Mucosa of rectum (tissue), 2 donors: ENCODE results near the gene RGS13.

Experiments used
- H3K27ac ChIP-seq, 2 donors: one replicate each; pipeline ENCODE4 v1.7.0; 2013; ENCODE audit warnings: inconsistent platforms in 2 of 2, low read depth in 2 of 2, low read length in 2 of 2
- H3K27me3 ChIP-seq, 2 donors: one replicate each; pipeline ENCODE4 v1.7.0; 2013; ENCODE audit warnings: low read length in 2 of 2; ENCODE audit not compliant: control insufficient read depth in 2 of 2, insufficient read depth in 2 of 2
- H3K36me3 ChIP-seq, 2 donors: one replicate each; pipeline ENCODE4 v1.7.0; 2013; ENCODE audit warnings: low read length in 2 of 2; ENCODE audit not compliant: control insufficient read depth in 2 of 2, insufficient read depth in 2 of 2
- H3K4me1 ChIP-seq, 2 donors: one replicate each; pipeline ENCODE4 v1.7.0; 2013; ENCODE audit warnings: low read length in 2 of 2, mild to moderate bottlenecking in 1 of 2; ENCODE audit not compliant: control insufficient read depth in 2 of 2, insufficient read depth in 2 of 2
- H3K4me3 ChIP-seq, 2 donors: one replicate each; pipeline ENCODE4 v1.7.0; 2013; ENCODE audit warnings: low read length in 2 of 2
- H3K9ac ChIP-seq, 2 donors: one replicate each; pipeline ENCODE4 v1.7.0; 2013; ENCODE audit warnings: low read length in 2 of 2, low read depth in 1 of 2, mild to moderate bottlenecking in 1 of 2
- H3K9me3 ChIP-seq, 2 donors: one replicate each; pipeline ENCODE4 v1.7.0; 2013; ENCODE audit warnings: low read length in 2 of 2; ENCODE audit not compliant: control insufficient read depth in 2 of 2
- donor health status: healthy.
- donor health status: Normal muscosa, but diverticular disease.

RGS13 gene

DNA sequence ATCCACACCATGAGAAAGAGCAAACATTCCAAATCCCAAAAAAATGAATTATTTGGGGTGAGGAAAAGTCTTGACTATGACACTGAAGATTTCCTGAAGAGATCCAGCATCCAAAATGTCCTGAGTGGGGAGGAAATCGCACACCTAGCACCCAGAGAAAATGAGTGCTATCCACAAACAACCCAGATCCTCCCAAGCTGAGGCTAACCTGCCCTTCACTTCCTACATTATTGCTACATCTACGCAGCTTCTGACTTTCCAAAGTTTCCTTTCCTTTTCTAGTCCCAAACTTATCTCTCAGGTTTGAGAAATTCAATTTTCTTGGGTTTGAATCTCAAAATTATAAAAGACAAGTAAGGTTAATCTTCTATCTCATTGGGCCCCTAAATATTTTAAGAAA, 906 bp upstream of the RGS13 start:
- no peaks in the 10 kb centered on the region for H3K4me1 ChIP-seq
- H3K36me3 ChIP-seq, result no peaks in the 10 kb centered on the region
- no peaks in the 10 kb centered on the region for H3K27me3 ChIP-seq
- no peaks in the 10 kb centered on the region for H3K9me3 ChIP-seq
- no peak overlapping the region for H3K4me3 ChIP-seq
- no peak overlapping the region for H3K9ac ChIP-seq
- H3K27ac ChIP-seq, result no peak overlapping the region

GRCh38 chr1:192639607-192640368, 3.8 kb downstream of the RGS13 start:
- Histone ChIP-seq H3K9me3 (no peaks in the 10 kb centered on the region), H3K9ac (no peak overlapping the region), H3K27ac (no peak overlapping the region), H3K4me3 (no peak overlapping the region), H3K36me3 (no peaks in the 10 kb centered on the region), H3K27me3 (no peaks in the 10 kb centered on the region), H3K4me1 (no peaks in the 10 kb centered on the region)

GRCh38 chr1:192652159-192652558, 16.2 kb downstream of the RGS13 start:
- no peaks in the 10 kb centered on the region for H3K9me3 ChIP-seq
- no peaks in the 10 kb centered on the region for H3K4me1 ChIP-seq
- no peak overlapping the region for H3K9ac ChIP-seq
- H3K27ac ChIP-seq, result no peak overlapping the region
- no peaks in the 10 kb centered on the region for H3K36me3 ChIP-seq
- no peak overlapping the region for H3K4me3 ChIP-seq
- H3K27me3 ChIP-seq, result no peaks in the 10 kb centered on the region

DNA sequence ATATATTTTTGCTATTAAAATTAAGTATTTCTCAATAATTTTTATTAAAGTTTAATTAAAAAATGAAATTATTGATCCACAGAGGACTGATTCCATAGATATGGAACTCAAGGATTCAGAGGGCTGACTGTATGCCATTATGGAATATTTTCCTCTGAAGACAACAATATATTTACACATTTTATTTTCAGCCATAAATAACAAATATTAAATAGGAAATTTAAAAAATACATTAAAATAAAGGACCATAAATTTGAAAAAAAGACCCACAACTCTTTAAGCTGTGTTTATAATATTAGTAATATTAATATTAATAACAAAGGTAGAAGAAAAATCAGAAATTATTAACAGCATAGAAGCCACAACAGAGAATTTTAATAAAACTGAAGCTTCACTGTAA, 18.2 kb downstream of the RGS13 start:
- H3K9ac ChIP-seq, result no peak overlapping the region
- no peaks in the 10 kb centered on the region for H3K36me3 ChIP-seq
- no peaks in the 10 kb centered on the region for H3K27me3 ChIP-seq
- H3K4me1 ChIP-seq, result no peaks in the 10 kb centered on the region
- H3K27ac ChIP-seq, result no peak overlapping the region
- H3K9me3 ChIP-seq, result no peaks in the 10 kb centered on the region
- no peak overlapping the region for H3K4me3 ChIP-seq

DNA sequence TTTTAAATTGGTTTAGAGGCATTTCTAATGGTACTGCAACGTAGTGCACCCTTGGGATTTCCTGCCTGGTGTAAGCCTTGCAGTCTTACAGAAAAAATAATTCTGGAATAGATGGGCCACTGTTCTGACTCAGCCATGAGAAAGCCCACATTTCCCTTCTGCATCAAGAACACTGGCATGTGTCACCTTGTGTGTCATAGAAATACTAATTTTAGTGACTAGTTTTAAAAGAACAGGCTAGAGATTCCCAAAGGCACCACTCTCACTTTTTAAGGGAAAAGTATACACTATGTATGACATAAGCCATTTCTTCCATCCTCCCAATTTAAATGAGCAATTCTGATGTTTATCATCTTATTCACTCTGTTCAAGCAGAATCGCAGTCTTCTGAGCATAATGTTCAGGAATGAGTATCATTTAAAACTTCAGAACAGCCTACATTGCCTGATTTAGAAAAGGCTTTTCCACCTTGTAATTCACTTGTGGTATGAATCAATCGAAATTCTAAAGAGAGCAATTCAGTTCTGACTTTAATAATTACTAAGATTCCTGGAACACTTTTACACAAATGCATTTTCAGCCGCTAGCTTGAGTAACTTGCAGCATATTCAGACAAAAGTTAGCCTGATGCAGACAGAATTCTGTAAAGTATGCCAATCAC, 18.8 kb downstream of the RGS13 start:
- Histone ChIP-seq H3K36me3 (no peaks in the 10 kb centered on the region), H3K4me3 (no peak overlapping the region), H3K27me3 (no peaks in the 10 kb centered on the region), H3K9ac (no peak overlapping the region), H3K9me3 (no peaks in the 10 kb centered on the region), H3K4me1 (no peaks in the 10 kb centered on the region), H3K27ac (no peak overlapping the region)

GRCh38 chr1:192657760-192658159, 21.8 kb downstream of the RGS13 start:
- no peaks in the 10 kb centered on the region for H3K36me3 ChIP-seq
- no peak overlapping the region for H3K27ac ChIP-seq
- no peaks in the 10 kb centered on the region for H3K27me3 ChIP-seq
- no peaks in the 10 kb centered on the region for H3K9me3 ChIP-seq
- H3K4me3 ChIP-seq, result no peak overlapping the region
- H3K4me1 ChIP-seq, result no peaks in the 10 kb centered on the region
- no peak overlapping the region for H3K9ac ChIP-seq

GRCh38 chr1:192658255-192658654, 22.3 kb downstream of the RGS13 start:
- H3K27me3 ChIP-seq, result no peaks in the 10 kb centered on the region
- no peaks in the 10 kb centered on the region for H3K4me1 ChIP-seq
- no peak overlapping the region for H3K4me3 ChIP-seq
- H3K36me3 ChIP-seq, result no peaks in the 10 kb centered on the region
- H3K9ac ChIP-seq, result no peak overlapping the region
- no peak overlapping the region for H3K27ac ChIP-seq
- no peaks in the 10 kb centered on the region for H3K9me3 ChIP-seq

DNA sequence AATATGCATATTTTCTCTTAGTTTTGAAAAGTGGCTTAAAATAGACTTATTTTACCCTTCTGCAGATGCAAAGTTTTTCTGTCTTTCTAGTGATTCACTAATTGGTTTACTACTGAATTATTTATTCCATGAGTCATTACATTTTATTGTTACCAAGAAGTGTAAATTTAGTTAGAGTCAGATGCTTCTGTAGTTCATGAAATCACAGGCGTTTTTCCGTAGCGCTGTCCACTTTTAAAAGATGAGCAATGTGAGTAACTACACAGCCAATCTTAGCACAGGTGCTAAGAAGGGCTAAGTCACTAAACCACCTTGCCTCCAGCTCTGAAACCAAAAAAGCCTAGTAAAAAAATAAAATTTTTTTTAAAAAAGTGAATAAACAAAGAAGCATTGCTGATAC, 24.7 kb downstream of the RGS13 start:
- no peaks in the 10 kb centered on the region for H3K4me1 ChIP-seq

DNA sequence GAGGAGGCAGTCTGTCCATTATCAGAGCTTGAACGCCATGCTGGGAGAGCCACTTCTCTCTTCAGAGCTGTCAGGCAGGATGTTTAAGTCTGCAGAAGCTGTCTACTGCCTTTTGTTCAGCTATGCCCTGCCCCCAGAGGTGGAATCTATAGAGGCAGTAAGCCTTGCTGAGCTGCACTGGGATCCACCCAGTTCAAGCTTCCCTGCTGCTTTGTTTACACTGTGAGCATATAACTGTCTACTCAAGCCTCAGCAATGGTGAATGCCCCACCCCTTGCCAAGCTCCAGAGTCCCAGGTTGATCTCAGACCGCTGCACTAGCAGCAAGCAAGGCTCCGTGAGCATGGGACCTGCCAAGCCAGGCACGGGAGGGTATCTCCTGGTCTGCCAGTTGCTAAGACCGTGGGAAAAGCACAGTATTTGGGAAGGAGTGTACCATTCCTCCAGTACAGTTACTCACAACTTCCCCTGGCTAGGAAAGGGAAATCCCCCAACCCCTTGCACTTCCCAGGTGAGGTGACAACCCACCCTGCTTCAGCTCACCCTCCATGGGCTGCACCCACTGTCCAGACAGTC, 32.5 kb downstream of the RGS13 start:
- no peaks in the 10 kb centered on the region for H3K4me1 ChIP-seq
- no peak overlapping the region for H3K9ac ChIP-seq
- H3K9me3 ChIP-seq, result no peaks in the 10 kb centered on the region
- H3K27me3 ChIP-seq, result no peaks in the 10 kb centered on the region
- no peaks in the 10 kb centered on the region for H3K36me3 ChIP-seq
- H3K27ac ChIP-seq, result no peak overlapping the region
- H3K4me3 ChIP-seq, result no peak overlapping the region

More for the DNA sequence above, 24.7 kb downstream of the RGS13 start:
- H3K4me3 ChIP-seq, result no peak overlapping the region
- no peak overlapping the region for H3K27ac ChIP-seq
- no peaks in the 10 kb centered on the region for H3K36me3 ChIP-seq
- no peak overlapping the region for H3K9ac ChIP-seq
- H3K27me3 ChIP-seq, result no peaks in the 10 kb centered on the region
- H3K9me3 ChIP-seq, result no peaks in the 10 kb centered on the region

DNA sequence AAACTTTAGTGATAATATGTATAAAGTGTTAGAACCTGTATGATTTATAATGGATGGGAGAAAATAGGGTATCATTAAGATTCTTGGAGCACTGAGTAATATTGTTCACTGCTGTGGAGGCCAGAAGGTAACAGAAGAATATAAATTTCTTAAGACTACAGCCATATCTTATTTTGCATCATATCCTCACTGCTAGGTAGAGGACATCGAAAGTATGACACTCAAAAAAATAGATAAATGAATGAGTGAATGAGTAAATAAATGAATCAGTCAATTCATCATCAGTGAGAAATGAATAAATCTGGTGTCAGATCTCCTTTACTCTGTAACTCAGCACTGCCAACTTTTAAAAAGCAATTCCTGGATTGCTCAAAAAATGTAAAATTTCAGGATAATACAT, 33.2 kb downstream of the RGS13 start:
- no peaks in the 10 kb centered on the region for H3K9me3 ChIP-seq
- no peaks in the 10 kb centered on the region for H3K27me3 ChIP-seq
- no peak overlapping the region for H3K9ac ChIP-seq
- H3K36me3 ChIP-seq, result no peaks in the 10 kb centered on the region
- no peak overlapping the region for H3K4me3 ChIP-seq
- no peak overlapping the region for H3K27ac ChIP-seq
- H3K4me1 ChIP-seq, result no peaks in the 10 kb centered on the region
